SU-DHL-6 (cell line): ENCODE data around the gene ZBTB21.

Experiments
- EZH2phosphoT487 ChIP-seq: fragments of 200-600 bp; sonication (generic), shearing (Covaris generic); conservative IDR thresholded peaks from 2 replicates; pipeline ENCODE4 v1.6.1; 2018; ENCODE audit warnings: mild to moderate bottlenecking, antibody characterized with exemption, low read length, moderate library complexity, mixed read lengths
- TF ChIP-seq, protein P1 (sequence below): fragments of 200-600 bp; sonication (generic); IDR thresholded peaks from one replicate; pipeline ENCODE4 v1.5.1; 2017; ENCODE audit warnings: antibody characterized with exemption, mild to moderate bottlenecking, low read length, moderate library complexity; ENCODE audit not compliant: insufficient read depth, poor library complexity, severe bottlenecking

DNA sequence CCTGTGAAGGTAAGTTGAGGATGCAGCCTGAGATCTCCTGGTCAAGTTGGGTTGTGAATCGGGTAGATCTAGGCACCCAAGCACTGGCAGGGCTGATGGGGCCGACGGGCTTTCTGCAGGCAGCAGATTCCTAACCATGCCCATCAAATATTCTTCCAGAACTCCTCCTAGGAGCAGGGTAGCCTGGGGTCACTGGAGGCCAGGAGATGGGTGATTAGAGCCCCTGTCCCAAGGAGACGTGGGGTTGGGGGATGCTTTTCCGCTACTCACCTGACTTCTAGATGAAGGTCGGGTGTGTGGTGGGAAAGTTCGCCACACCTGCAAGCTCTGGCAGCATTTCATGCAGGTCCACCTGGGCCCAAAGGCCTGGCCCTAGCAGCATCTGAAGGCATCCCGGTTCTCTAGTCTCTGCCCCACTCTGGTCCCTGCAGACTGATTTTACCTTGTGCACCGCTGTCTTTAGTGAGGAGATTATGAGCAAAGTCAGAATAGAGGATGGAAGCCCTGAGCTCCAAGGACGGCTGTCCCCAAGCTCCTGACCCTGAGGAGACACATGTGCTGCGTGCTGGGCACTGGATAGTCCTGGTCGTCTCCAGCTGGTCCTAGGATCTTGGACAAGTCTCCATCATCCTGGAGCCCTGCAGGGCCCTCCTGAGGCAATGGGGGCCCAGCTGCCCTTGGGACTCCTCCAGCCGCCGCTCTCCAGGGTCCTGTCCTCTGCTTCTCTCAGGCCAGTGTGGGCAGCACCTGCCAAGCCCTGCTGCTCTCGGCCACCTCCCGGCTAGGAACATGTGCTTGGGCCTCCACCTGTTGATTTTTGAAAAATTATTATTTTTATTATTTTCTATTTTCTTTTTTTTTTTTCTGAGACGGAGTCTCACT is 34.5 kb downstream of the ZBTB21 start:
- TF ChIP-seq, protein P1, sequence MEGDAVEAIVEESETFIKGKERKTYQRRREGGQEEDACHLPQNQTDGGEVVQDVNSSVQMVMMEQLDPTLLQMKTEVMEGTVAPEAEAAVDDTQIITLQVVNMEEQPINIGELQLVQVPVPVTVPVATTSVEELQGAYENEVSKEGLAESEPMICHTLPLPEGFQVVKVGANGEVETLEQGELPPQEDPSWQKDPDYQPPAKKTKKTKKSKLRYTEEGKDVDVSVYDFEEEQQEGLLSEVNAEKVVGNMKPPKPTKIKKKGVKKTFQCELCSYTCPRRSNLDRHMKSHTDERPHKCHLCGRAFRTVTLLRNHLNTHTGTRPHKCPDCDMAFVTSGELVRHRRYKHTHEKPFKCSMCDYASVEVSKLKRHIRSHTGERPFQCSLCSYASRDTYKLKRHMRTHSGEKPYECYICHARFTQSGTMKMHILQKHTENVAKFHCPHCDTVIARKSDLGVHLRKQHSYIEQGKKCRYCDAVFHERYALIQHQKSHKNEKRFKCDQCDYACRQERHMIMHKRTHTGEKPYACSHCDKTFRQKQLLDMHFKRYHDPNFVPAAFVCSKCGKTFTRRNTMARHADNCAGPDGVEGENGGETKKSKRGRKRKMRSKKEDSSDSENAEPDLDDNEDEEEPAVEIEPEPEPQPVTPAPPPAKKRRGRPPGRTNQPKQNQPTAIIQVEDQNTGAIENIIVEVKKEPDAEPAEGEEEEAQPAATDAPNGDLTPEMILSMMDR, result no peak
- no peak for TF ChIP-seq EZH2phosphoT487
